Ishikawa (cell line): ENCODE results near the gene EXD2.

Experiments used
- CEBPB ChIP-seq: IDR thresholded peaks from 2 replicates; pipeline ENCODE4 v1.6.1; 2012
- CREB1 ChIP-seq: IDR thresholded peaks from 2 replicates; pipeline ENCODE4 v1.6.1; 2012; ENCODE audit warnings: low read depth
- EGR1 ChIP-seq: IDR thresholded peaks from 2 replicates; pipeline ENCODE4 v1.6.1; 2012
- EP300 ChIP-seq: IDR thresholded peaks from 2 replicates; pipeline ENCODE4 v1.6.1; 2012; ENCODE audit warnings: borderline replicate concordance
- FOXM1 ChIP-seq: IDR thresholded peaks from 2 replicates; pipeline ENCODE4 v1.6.1; 2012; ENCODE audit warnings: low read depth, borderline replicate concordance
- MAX ChIP-seq: IDR thresholded peaks from 2 replicates; pipeline ENCODE4 v1.6.1; 2012
- NFIC ChIP-seq: IDR thresholded peaks from 2 replicates; pipeline ENCODE4 v1.6.1; 2012
- RAD21 ChIP-seq: IDR thresholded peaks from 2 replicates; pipeline ENCODE4 v1.6.1; 2012; ENCODE audit warnings: low read depth
- TAF1 ChIP-seq: IDR thresholded peaks from 2 replicates; pipeline ENCODE4 v1.6.1; 2012; ENCODE audit warnings: low read depth, mild to moderate bottlenecking
- TCF12 ChIP-seq: IDR thresholded peaks from 2 replicates; pipeline ENCODE4 v1.6.1; 2012; ENCODE audit warnings: low read depth
- TEAD4 ChIP-seq: IDR thresholded peaks from 2 replicates; pipeline ENCODE4 v1.6.1; 2012
- YY1 ChIP-seq: IDR thresholded peaks from 2 replicates; pipeline ENCODE4 v1.6.1; 2012; ENCODE audit warnings: low read depth
- ZBTB7A ChIP-seq: IDR thresholded peaks from 2 replicates; pipeline ENCODE4 v1.6.1; 2012; ENCODE audit warnings: low read depth
- TF ChIP-seq, protein P1 (sequence below): IDR thresholded peaks from 2 replicates; pipeline ENCODE4 v1.6.1; 2012
- TF ChIP-seq, protein P2 (sequence below): IDR thresholded peaks from 2 replicates; pipeline ENCODE4 v1.6.1; 2012; ENCODE audit warnings: low read depth, mild to moderate bottlenecking

EXD2 gene

GRCh38 chr14:69231486-69231885 lies 40.2 kb downstream of the EXD2 start:
- no peak for TF ChIP-seq CEBPB
- no peak for TF ChIP-seq FOXM1
- no peak for TF ChIP-seq EGR1
- no peak for TF ChIP-seq CREB1
- no peak for TF ChIP-seq TAF1
- TF ChIP-seq YY1: no peak
- TF ChIP-seq, protein P1, sequence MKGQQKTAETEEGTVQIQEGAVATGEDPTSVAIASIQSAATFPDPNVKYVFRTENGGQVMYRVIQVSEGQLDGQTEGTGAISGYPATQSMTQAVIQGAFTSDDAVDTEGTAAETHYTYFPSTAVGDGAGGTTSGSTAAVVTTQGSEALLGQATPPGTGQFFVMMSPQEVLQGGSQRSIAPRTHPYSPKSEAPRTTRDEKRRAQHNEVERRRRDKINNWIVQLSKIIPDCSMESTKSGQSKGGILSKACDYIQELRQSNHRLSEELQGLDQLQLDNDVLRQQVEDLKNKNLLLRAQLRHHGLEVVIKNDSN: no peak
- TF ChIP-seq RAD21: no peak
- TF ChIP-seq NFIC: no peak
- TF ChIP-seq EP300: no peak
- no peak for TF ChIP-seq TCF12
- TF ChIP-seq TEAD4: no peak
- no peak for TF ChIP-seq ZBTB7A
- TF ChIP-seq, protein P2, sequence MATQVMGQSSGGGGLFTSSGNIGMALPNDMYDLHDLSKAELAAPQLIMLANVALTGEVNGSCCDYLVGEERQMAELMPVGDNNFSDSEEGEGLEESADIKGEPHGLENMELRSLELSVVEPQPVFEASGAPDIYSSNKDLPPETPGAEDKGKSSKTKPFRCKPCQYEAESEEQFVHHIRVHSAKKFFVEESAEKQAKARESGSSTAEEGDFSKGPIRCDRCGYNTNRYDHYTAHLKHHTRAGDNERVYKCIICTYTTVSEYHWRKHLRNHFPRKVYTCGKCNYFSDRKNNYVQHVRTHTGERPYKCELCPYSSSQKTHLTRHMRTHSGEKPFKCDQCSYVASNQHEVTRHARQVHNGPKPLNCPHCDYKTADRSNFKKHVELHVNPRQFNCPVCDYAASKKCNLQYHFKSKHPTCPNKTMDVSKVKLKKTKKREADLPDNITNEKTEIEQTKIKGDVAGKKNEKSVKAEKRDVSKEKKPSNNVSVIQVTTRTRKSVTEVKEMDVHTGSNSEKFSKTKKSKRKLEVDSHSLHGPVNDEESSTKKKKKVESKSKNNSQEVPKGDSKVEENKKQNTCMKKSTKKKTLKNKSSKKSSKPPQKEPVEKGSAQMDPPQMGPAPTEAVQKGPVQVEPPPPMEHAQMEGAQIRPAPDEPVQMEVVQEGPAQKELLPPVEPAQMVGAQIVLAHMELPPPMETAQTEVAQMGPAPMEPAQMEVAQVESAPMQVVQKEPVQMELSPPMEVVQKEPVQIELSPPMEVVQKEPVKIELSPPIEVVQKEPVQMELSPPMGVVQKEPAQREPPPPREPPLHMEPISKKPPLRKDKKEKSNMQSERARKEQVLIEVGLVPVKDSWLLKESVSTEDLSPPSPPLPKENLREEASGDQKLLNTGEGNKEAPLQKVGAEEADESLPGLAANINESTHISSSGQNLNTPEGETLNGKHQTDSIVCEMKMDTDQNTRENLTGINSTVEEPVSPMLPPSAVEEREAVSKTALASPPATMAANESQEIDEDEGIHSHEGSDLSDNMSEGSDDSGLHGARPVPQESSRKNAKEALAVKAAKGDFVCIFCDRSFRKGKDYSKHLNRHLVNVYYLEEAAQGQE: no peak
- TF ChIP-seq MAX: no peak

GRCh38 chr14:69232388-69232787 lies 41.1 kb downstream of the EXD2 start:
- TF ChIP-seq NFIC: no peak
- TF ChIP-seq, protein P2: no peak
- no peak for TF ChIP-seq RAD21
- TF ChIP-seq EP300: no peak
- no peak for TF ChIP-seq TAF1
- TF ChIP-seq, protein P1: no peak
- TF ChIP-seq EGR1: no peak

GRCh38 chr14:69234106-69234505 lies 42.8 kb downstream of the EXD2 start:
- no peak for TF ChIP-seq ZBTB7A
- no peak for TF ChIP-seq FOXM1
- no peak for TF ChIP-seq YY1

- TF ChIP-seq MAX (no peak), RAD21 (no peak), ZBTB7A (no peak), NFIC (no peak), TCF12 (no peak), CEBPB (no peak), CREB1 (no peak)
Measured at GRCh38 chr14:69235708-69236107, 44.4 kb downstream of the EXD2 start.

GRCh38 chr14:69237142-69237541 lies 45.8 kb downstream of the EXD2 start:
- TF ChIP-seq CEBPB (no peak), MAX (no peak), EP300 (no peak), TAF1 (no peak), ZBTB7A (no peak)
- TF ChIP-seq, protein P2: no peak

DNA sequence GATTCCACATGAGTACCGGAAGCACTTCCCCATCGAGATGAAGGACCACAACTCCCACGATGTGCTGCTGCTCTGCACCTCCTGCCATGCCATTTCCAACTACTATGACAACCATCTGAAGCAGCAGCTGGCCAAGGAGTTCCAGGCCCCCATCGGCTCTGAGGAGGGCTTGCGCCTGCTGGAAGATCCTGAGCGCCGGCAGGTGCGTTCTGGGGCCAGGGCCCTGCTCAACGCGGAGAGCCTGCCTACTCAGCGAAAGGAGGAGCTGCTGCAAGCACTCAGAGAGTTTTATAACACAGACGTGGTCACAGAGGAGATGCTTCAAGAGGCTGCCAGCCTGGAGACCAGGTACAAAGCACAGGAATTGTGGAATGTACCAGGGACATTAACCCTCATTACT lies 46.3 kb downstream of the EXD2 start:
- TF ChIP-seq CEBPB: no peak
- no peak for TF ChIP-seq EP300
- TF ChIP-seq TAF1: no peak
- TF ChIP-seq MAX: no peak
- TF ChIP-seq ZBTB7A: no peak
- TF ChIP-seq FOXM1: no peak
- TF ChIP-seq TCF12: no peak
- TF ChIP-seq CREB1: no peak
- no peak for TF ChIP-seq EGR1
- TF ChIP-seq, protein P2: no peak
- TF ChIP-seq, protein P1: no peak
- TF ChIP-seq RAD21: no peak
- TF ChIP-seq YY1: no peak
- TF ChIP-seq TEAD4: no peak
- TF ChIP-seq NFIC: no peak
